Suprapubic skin (tissue), 4 donors: ENCODE measurements around the gene ZDHHC5. TPM values are rescaled to one million over a fixed set of nuclear protein-coding genes. Genes with fewer than 3 reads are reported as not detected.

Source experiments
- DNase-seq, 2 donors: peaks; one replicate each; pipeline ENCODE4 v3.0.0-alpha.2; 2019; ENCODE audit warnings: low spot score in 2 of 2
- H3K27ac ChIP-seq: fragments of 200-600 bp; sonication (generic); one replicate; pipeline ENCODE4 v1.5.1; 2019
- H3K27me3 ChIP-seq: fragments of 200-600 bp; sonication (generic); one replicate; pipeline ENCODE4 v1.5.1; 2019
- H3K36me3 ChIP-seq: fragments of 200-600 bp; sonication (generic); one replicate; pipeline ENCODE4 v1.5.1; 2019
- H3K4me1 ChIP-seq: fragments of 200-600 bp; sonication (generic); one replicate; pipeline ENCODE4 v1.5.1; 2019
- H3K4me3 ChIP-seq: fragments of 200-600 bp; sonication (generic); one replicate; pipeline ENCODE4 v1.5.1; 2019; ENCODE audit warnings: mild to moderate bottlenecking
- H3K9me3 ChIP-seq: fragments of 200-600 bp; sonication (generic); one replicate; pipeline ENCODE4 v1.5.1; 2019
- CTCF ChIP-seq, 2 donors: fragments of 200-600 bp in 1 of 2; fragments of 450-650 bp in 1 of 2; sonication (generic) in 1 of 2; IDR thresholded peaks; one replicate each; pipeline ENCODE4 v1.5.1; 2016 to 2019; ENCODE audit warnings: antibody characterized with exemption in 2 of 2, mild to moderate bottlenecking in 1 of 2, moderate library complexity in 1 of 2
- EP300 ChIP-seq: sonication (generic); formaldehyde crosslinking; IDR thresholded peaks from one replicate; pipeline ENCODE4 v1.6.1; 2017; ENCODE audit warnings: antibody characterized with exemption
- POLR2A ChIP-seq, 2 donors: fragments of 450-650 bp; IDR thresholded peaks; one replicate each; pipeline ENCODE4 v1.6.1; 2017; ENCODE audit warnings: antibody characterized with exemption in 2 of 2, mild to moderate bottlenecking in 2 of 2, moderate library complexity in 2 of 2
- POLR2AphosphoS5 ChIP-seq, 3 donors: sonication (generic); formaldehyde crosslinking; IDR thresholded peaks; one replicate each; pipeline ENCODE4 v1.6.1; 2017; ENCODE audit warnings: antibody characterized with exemption in 3 of 3
- WGBS: methylation state at CpG from one replicate; pipeline ENCODE4 v1.1.5; 2018; 5-methylcytosine and 5-hydroxymethylcytosine counted together
- total RNA-seq, 4 donors: library from RNA; depleted of rRNA; stranded (reverse); fragments of >200 nt; gene quantifications; one replicate each; pipeline ENCODE4 v1.1.0, GENCODE V29; 2016

ZDHHC5 gene, protein sequence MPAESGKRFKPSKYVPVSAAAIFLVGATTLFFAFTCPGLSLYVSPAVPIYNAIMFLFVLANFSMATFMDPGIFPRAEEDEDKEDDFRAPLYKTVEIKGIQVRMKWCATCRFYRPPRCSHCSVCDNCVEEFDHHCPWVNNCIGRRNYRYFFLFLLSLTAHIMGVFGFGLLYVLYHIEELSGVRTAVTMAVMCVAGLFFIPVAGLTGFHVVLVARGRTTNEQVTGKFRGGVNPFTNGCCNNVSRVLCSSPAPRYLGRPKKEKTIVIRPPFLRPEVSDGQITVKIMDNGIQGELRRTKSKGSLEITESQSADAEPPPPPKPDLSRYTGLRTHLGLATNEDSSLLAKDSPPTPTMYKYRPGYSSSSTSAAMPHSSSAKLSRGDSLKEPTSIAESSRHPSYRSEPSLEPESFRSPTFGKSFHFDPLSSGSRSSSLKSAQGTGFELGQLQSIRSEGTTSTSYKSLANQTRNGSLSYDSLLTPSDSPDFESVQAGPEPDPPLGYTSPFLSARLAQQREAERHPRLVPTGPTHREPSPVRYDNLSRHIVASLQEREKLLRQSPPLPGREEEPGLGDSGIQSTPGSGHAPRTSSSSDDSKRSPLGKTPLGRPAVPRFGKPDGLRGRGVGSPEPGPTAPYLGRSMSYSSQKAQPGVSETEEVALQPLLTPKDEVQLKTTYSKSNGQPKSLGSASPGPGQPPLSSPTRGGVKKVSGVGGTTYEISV
- 10 to 100 TPM; 61.7 to 93.9 (median 87.6) TPM for total RNA-seq

- WGBS = 1% methylated on average over 48 of the region's 96 CpGs
- peak within 1 kb of the TSS; percentile 98 for H3K4me3 ChIP-seq
- TF ChIP-seq CTCF (IDR thresholded peaks at IDR 0.05) = peak; percentile 42 to 77
- TF ChIP-seq EP300 = no peak
- TF ChIP-seq POLR2A (IDR thresholded peaks at IDR 0.05) = peak; percentile 24 to 88
- peak in 2 of 3 donors; percentile 23 to 33 for TF ChIP-seq POLR2AphosphoS5 (IDR thresholded peaks at IDR 0.05)
- H3K27me3 ChIP-seq = no peaks in the 10 kb centered on the region
- no peaks in the 10 kb centered on the region for H3K9me3 ChIP-seq
- H3K4me1 ChIP-seq = peaks cover 41% of the 10 kb centered on the region
- H3K27ac ChIP-seq = peak within 1 kb of the TSS; percentile 99
- H3K36me3 ChIP-seq = peaks cover 8% of the 10 kb centered on the region
- DNase-seq = peak; percentile 99 to 100
These were observed at the start of gene ZDHHC5 for GRCh38 chr11:57667736-57668433. Gene ZDHHC5 (plus strand): TSS chr11:57668114. CDS start chr11:57673091, 4,977 bp downstream.

- Histone ChIP-seq H3K27me3 (no peaks in the 10 kb centered on the region), H3K4me3 (no peak overlapping the region), H3K9me3 (no peaks in the 10 kb centered on the region), H3K36me3 (peaks cover 16% of the 10 kb centered on the region), H3K27ac (no peak overlapping the region), H3K4me1 (no peaks in the 10 kb centered on the region)
- no peak for TF ChIP-seq EP300
- TF ChIP-seq POLR2A (IDR thresholded peaks at IDR 0.05) = no peak
- no peak for TF ChIP-seq POLR2AphosphoS5 (IDR thresholded peaks at IDR 0.05)
- TF ChIP-seq CTCF (IDR thresholded peaks at IDR 0.05) = no peak
- WGBS = 45% methylated on average over 2 of the region's 2 CpGs
- DNase-seq = no peak
These were observed 49.5 kb upstream of the ZDHHC5 start for GRCh38 chr11:57618438-57618837.

DNA sequence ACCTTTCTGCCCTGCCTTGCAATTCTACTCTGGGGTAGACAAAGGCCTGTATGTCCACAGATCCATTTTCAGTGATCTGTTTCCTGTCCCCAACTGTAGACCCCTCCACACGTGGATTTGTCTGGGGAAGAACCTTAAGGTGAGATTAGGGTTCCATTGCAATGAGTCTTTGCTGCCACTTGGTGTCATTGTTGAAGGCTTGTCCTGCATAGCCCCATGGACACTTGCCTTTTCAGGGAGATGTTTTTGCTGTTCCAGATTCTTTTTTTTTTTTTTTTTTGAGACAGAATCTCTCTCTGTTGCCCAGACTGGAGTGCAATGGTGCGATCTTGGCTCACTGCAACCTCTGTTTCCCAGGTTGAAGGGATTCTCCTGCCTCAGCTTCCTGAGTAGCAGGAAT is 48.6 kb upstream of the ZDHHC5 start:
- H3K27ac ChIP-seq = no peak overlapping the region
- 91% methylated on average over 2 of the region's 2 CpGs for WGBS

DNA sequence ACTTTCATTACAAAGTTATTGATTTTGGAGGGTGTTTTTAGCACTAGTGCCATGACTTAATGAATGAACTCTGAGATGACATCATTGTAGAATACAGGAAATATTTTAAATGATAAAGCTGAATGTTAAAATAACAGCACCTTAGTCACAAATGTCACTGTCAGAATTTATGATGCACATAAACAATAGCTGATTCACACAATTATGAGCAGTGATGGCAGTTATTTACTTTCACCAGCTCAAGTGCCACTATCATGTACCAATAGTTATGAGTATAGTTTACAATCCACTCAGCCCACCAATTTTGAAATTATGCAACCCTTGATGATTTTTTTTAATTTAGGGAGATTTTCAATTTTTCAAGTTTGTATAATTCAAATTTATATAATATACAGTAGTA is 47.4 kb upstream of the ZDHHC5 start:
- Histone ChIP-seq H3K4me1 (no peaks in the 10 kb centered on the region), H3K9me3 (no peaks in the 10 kb centered on the region), H3K36me3 (no peaks in the 10 kb centered on the region), H3K4me3 (no peak overlapping the region), H3K27me3 (no peaks in the 10 kb centered on the region), H3K27ac (no peak overlapping the region)
- no peak for TF ChIP-seq POLR2AphosphoS5 (IDR thresholded peaks at IDR 0.05)
- TF ChIP-seq CTCF (IDR thresholded peaks at IDR 0.05) = no peak
- no peak for TF ChIP-seq EP300
- no peak for TF ChIP-seq POLR2A (IDR thresholded peaks at IDR 0.05)
- no peak for DNase-seq

More for the DNA sequence above, 48.6 kb upstream of the ZDHHC5 start:
- H3K27me3 ChIP-seq = no peaks in the 10 kb centered on the region
- H3K4me3 ChIP-seq = no peak overlapping the region
- no peaks in the 10 kb centered on the region for H3K4me1 ChIP-seq
- peaks cover 7% of the 10 kb centered on the region for H3K36me3 ChIP-seq
- no peak for TF ChIP-seq EP300
- no peak for TF ChIP-seq CTCF (IDR thresholded peaks at IDR 0.05)
- no peak for TF ChIP-seq POLR2A (IDR thresholded peaks at IDR 0.05)
- no peak for TF ChIP-seq POLR2AphosphoS5 (IDR thresholded peaks at IDR 0.05)
- DNase-seq = no peak
- no peaks in the 10 kb centered on the region for H3K9me3 ChIP-seq
